IMR-90 (cell line): ENCODE data around the gene CNOT6. TPM values are rescaled to one million over a fixed set of nuclear protein-coding genes. Genes with fewer than 3 reads are reported as not detected.
"Not testable (repeated sequence)": the region's sequence is repeated elsewhere in the genome, so short reads cannot be mapped to it uniquely, and the experiment has no call there.

Source experiments
- ATAC-seq: fragments of 200-7000 bp; cut with Tn5 transposase; 2 replicates; pipeline ENCODE4 v1.9.1; 2020; ENCODE audit warnings: low read depth, mild to moderate bottlenecking, moderate library complexity
- BruUV-seq: library from RNA; stranded (reverse); fragments of 400-500 nt; replicated peaks from 2 replicates; lab custom pipeline; 2021; lab: Mats Ljungman, UMichigan
- CTCF ChIA-PET: fragments of 300-600 bp; formaldehyde crosslinking; extraction: SDS; loops from one replicate; lab custom pipeline; 2021; ENCODE audit warnings: antibody characterized with exemption; lab: Yijun Ruan, JAX
- POLR2A ChIA-PET: fragments of 300-600 bp; sonication (Branson Sonifier 250); formaldehyde crosslinking; loops from one replicate; lab custom pipeline; 2022; ENCODE audit warnings: antibody characterized with exemption; ENCODE audit not compliant: unreplicated experiment; lab: Charles Lee
- DNase-seq: peaks from one replicate; pipeline ENCODE4 v3.0.0; 2013
- H2AFZ ChIP-seq: replicated peaks from 2 replicates; pipeline ENCODE3; 2013; ENCODE audit warnings: low read length, mild to moderate bottlenecking; ENCODE audit not compliant: poor library complexity
- H2AK5ac ChIP-seq: 2 replicates; pipeline ENCODE4 v1.6.1; 2013; ENCODE audit warnings: low read depth, low read length, inconsistent platforms
- H2AK9ac ChIP-seq: replicated peaks from 2 replicates; pipeline ENCODE3; 2013; ENCODE audit warnings: mild to moderate bottlenecking, low read depth, low read length, moderate library complexity; ENCODE audit not compliant: poor library complexity
- H2BK120ac ChIP-seq: 2 replicates; pipeline ENCODE4 v1.6.1; 2013; ENCODE audit warnings: low read depth, low read length, inconsistent platforms
- H2BK15ac ChIP-seq: 3 replicates; pipeline ENCODE4 v1.6.1; 2013; ENCODE audit warnings: low read depth, low read length, inconsistent platforms
- H2BK20ac ChIP-seq: 2 replicates; pipeline ENCODE4 v1.6.1; 2013; ENCODE audit warnings: low read depth, mild to moderate bottlenecking, inconsistent platforms, low read length, moderate library complexity
- H2BK5ac ChIP-seq: 2 replicates; pipeline ENCODE4 v1.6.1; 2013; ENCODE audit warnings: mild to moderate bottlenecking, low read depth, low read length, inconsistent platforms; ENCODE audit not compliant: poor library complexity, severe bottlenecking
- H3K14ac ChIP-seq: replicated peaks from 2 replicates; pipeline ENCODE4 v1.6.1; 2013; ENCODE audit warnings: low read depth, low read length, inconsistent platforms
- H3K18ac ChIP-seq: 2 replicates; pipeline ENCODE4 v1.6.1; 2013; ENCODE audit warnings: low read depth, low read length, control low read depth
- H3K23ac ChIP-seq: 2 replicates; pipeline ENCODE4 v1.6.1; 2013; ENCODE audit warnings: low read depth, low read length, inconsistent platforms
- H3K27ac ChIP-seq: 2 replicates; pipeline ENCODE4 v1.5.1; 2013; ENCODE audit warnings: mild to moderate bottlenecking, control low read depth, low read length; ENCODE audit not compliant: insufficient read depth
- H3K27me3 ChIP-seq: 2 replicates; pipeline ENCODE4 v1.6.1; 2013; ENCODE audit warnings: low read length; ENCODE audit not compliant: control insufficient read depth, insufficient read depth
- H3K36me3 ChIP-seq: 2 replicates; pipeline ENCODE4 v1.6.1; 2013; ENCODE audit warnings: low read length, mixed read lengths; ENCODE audit not compliant: control insufficient read depth, insufficient read depth
- H3K4ac ChIP-seq: 2 replicates; pipeline ENCODE4 v1.6.1; 2013; ENCODE audit warnings: low read depth, low read length, inconsistent platforms
- H3K4me1 ChIP-seq: 2 replicates; pipeline ENCODE4 v1.6.1; 2013; ENCODE audit warnings: low read length, mixed read lengths; ENCODE audit not compliant: control insufficient read depth, insufficient read depth
- H3K4me2 ChIP-seq: 2 replicates; pipeline ENCODE4 v1.6.1; 2013; ENCODE audit warnings: low read depth, mild to moderate bottlenecking, control low read depth, low read length, moderate library complexity
- H3K4me3 ChIP-seq: 2 replicates; pipeline ENCODE4 v1.5.1; 2013; ENCODE audit warnings: low read depth, mild to moderate bottlenecking, control low read depth, low read length, moderate library complexity; ENCODE audit not compliant: insufficient read depth
- H3K56ac ChIP-seq: 2 replicates; pipeline ENCODE4 v1.6.1; 2013; ENCODE audit warnings: low read length, inconsistent platforms; ENCODE audit not compliant: insufficient read depth; ENCODE audit errors: extremely low read depth
- H3K79me1 ChIP-seq, 2 experiments: 2 replicates each; pipeline ENCODE4 v1.6.1; 2013; ENCODE audit warnings: low read length in 2 of 2, inconsistent platforms in 1 of 2, low read depth in 1 of 2
- H3K9ac ChIP-seq: 2 replicates; pipeline ENCODE4 v1.6.1; 2013; ENCODE audit warnings: low read depth, low read length, control low read depth
- H3K9me1 ChIP-seq: 2 replicates; pipeline ENCODE4 v1.6.1; 2013; ENCODE audit warnings: low read length, inconsistent platforms; ENCODE audit not compliant: insufficient read depth
- H3K9me3 ChIP-seq: 2 replicates; pipeline ENCODE4 v1.6.1; 2013; ENCODE audit warnings: low read length; ENCODE audit not compliant: control insufficient read depth, insufficient read depth
- H4K20me1 ChIP-seq: 2 replicates; pipeline ENCODE4 v1.6.1; 2013; ENCODE audit warnings: low read length, inconsistent platforms; ENCODE audit not compliant: insufficient read depth
- H4K5ac ChIP-seq: 2 replicates; pipeline ENCODE4 v1.6.1; 2013; ENCODE audit warnings: mild to moderate bottlenecking, low read depth, low read length, control low read depth
- H4K8ac ChIP-seq, 2 experiments: 2 replicates each; pipeline ENCODE4 v1.6.1; 2013; ENCODE audit warnings: low read depth in 2 of 2, low read length in 2 of 2, control low read depth in 1 of 2, inconsistent platforms in 1 of 2
- H4K91ac ChIP-seq: 2 replicates; pipeline ENCODE4 v1.6.1; 2013; ENCODE audit warnings: low read depth, low read length, inconsistent platforms; ENCODE audit not compliant: insufficient read depth
- WGBS, 2 experiments: methylation state at CpG; one replicate each; pipeline versions ENCODE4 v1.1.5 to v1.1.7; 2013; ENCODE audit warnings: missing lambda C conversion rate in 2 of 2; ENCODE audit not compliant: insufficient read length in 1 of 2; ENCODE audit errors: extremely low coverage in 2 of 2; 5-methylcytosine and 5-hydroxymethylcytosine counted together
- dilution Hi-C: fragments of 300-500 bp; cut with HindIII; formaldehyde crosslinking; loops from one replicate; pipeline ENCODE4 v1.14.3; 2018; ENCODE audit warnings: low sequenced_read_pairs; ENCODE audit not compliant: unreplicated experiment
- in situ Hi-C: fragments of 300-500 bp; cut with MboI; formaldehyde crosslinking; loops from 3 replicates; pipeline ENCODE4 v1.14.3; 2019; ENCODE audit warnings: low sequenced_read_pairs, inconsistent platforms, mixed read lengths
- intact Hi-C: fragments of 100-400 bp; cut with micrococcal nuclease; formaldehyde crosslinking; loops from 2 replicates; pipeline ENCODE4 v1.10.0; 2022
- polyA plus RNA-seq, 3 experiments: library from polyadenylated mRNA; depleted of rRNA; stranded (reverse); fragments of >200 nt; gene quantifications; 2 replicates each; pipeline ENCODE4 v1.2.3, GENCODE V29; 2012; ENCODE audit warnings: low replicate concordance in 1 of 3
- total RNA-seq: library from RNA; depleted of rRNA; stranded (reverse); fragments of >200 nt; gene quantifications from 2 replicates; pipeline ENCODE4 v1.2.3, GENCODE V29; 2012

CNOT6 gene
- total and polyA plus RNA-seq, 2 of the 4 experiments (the other 2 are of a cell fraction), result 9.7 to 10.8 TPM

- H3K9ac ChIP-seq, H3K14ac ChIP-seq, H3K4ac ChIP-seq, H3K9me3 ChIP-seq, H2AK9ac ChIP-seq, POLR2A ChIA-PET, H3K9me1 ChIP-seq, H3K56ac ChIP-seq, H3K18ac ChIP-seq, H2BK5ac ChIP-seq, in situ Hi-C loops, DNase-seq, intact Hi-C loops, H3K23ac ChIP-seq, H2BK120ac ChIP-seq, H3K4me2 ChIP-seq, H2BK20ac ChIP-seq, H2AK5ac ChIP-seq, CTCF ChIA-PET, H4K5ac ChIP-seq, ATAC-seq, H3K4me1 ChIP-seq, dilution Hi-C loops, H4K8ac ChIP-seq, H2BK15ac ChIP-seq, BruUV-seq, H3K27ac ChIP-seq, H4K91ac ChIP-seq, H3K4me3 ChIP-seq, H3K27me3 ChIP-seq, H2AFZ ChIP-seq: not testable (repeated sequence)
- Histone ChIP-seq H3K36me3 (peaks cover 21% of the 10 kb centered on the region), H3K79me1 (peaks cover 31 to 53% of the 10 kb centered on the region in 2 experiments), H4K20me1 (peaks cover 17% of the 10 kb centered on the region; the same call in 1 of the 2 replicates)
- WGBS, 2 experiments, result 97% methylated on average over 12 of the region's 43 CpGs; no CpG with 5 or more reads in 1 of the 2 experiments
These were observed 36.9 kb downstream of the CNOT6 start for GRCh38 chr5:180531036-180531585.
